ENCODE measurements around the gene BICC1. TPM values are rescaled to one million over a fixed set of nuclear protein-coding genes. Genes with fewer than 3 reads are reported as not detected.

BICC1 gene
- total RNA-seq, 1 donor: 210 TPM

GRCh38 chr10:58576751-58577436, 64.2 kb downstream of the BICC1 start:
- no peaks in the 10 kb centered on the region for H3K36me3 ChIP-seq (ENCODE audit: insufficient read depth, low read length)
- no peaks in the 10 kb centered on the region for H3K27me3 ChIP-seq (ENCODE audit: insufficient read depth, low read length)
- no peak for DNase-seq (ENCODE audit: insufficient read length, low spot score, missing footprints)
- peaks cover 17% of the 10 kb centered on the region for H4K20me1 ChIP-seq (ENCODE audit: insufficient read depth, low read length)
- H3K4me1 ChIP-seq (ENCODE audit: insufficient read depth, low read length): peaks cover 69% of the 10 kb centered on the region
- no peak for TF ChIP-seq CTCF (IDR thresholded peaks at IDR 0.05; ENCODE audit: extremely low read depth, low read depth, low read length)
- peak overlapping the region; percentile 20 for H2AFZ ChIP-seq (ENCODE audit: low read length)
- peak overlapping the region; percentile 65 for H3K27ac ChIP-seq (ENCODE audit: low read depth, low read length)
- H3K4me2 ChIP-seq (ENCODE audit: insufficient read depth, low read length): peak overlapping the region; percentile 51
- peaks cover 93% of the 10 kb centered on the region for H3K79me2 ChIP-seq (ENCODE audit: insufficient read depth, low read length)
- no peaks in the 10 kb centered on the region for H3K9me3 ChIP-seq (ENCODE audit: low read depth, low read length)
- H3K4me3 ChIP-seq (ENCODE audit: insufficient read depth, low read length): peak overlapping the region; percentile 7

- Histone ChIP-seq H3K4me1 (ENCODE audit: insufficient read depth, low read length) (peaks cover 69% of the 10 kb centered on the region), H3K9me3 (ENCODE audit: low read depth, low read length) (no peaks in the 10 kb centered on the region), H2AFZ (ENCODE audit: low read length) (peak overlapping the region; percentile 20), H3K27me3 (ENCODE audit: insufficient read depth, low read length) (no peaks in the 10 kb centered on the region), H3K79me2 (ENCODE audit: insufficient read depth, low read length) (peaks cover 93% of the 10 kb centered on the region), H3K27ac (ENCODE audit: low read depth, low read length) (peak overlapping the region; percentile 65), H4K20me1 (ENCODE audit: insufficient read depth, low read length) (peaks cover 17% of the 10 kb centered on the region), H3K4me3 (ENCODE audit: insufficient read depth, low read length) (no peak overlapping the region), H3K4me2 (ENCODE audit: insufficient read depth, low read length) (peak overlapping the region; percentile 51), H3K36me3 (ENCODE audit: insufficient read depth, low read length) (no peaks in the 10 kb centered on the region)
- no peak for DNase-seq (ENCODE audit: insufficient read length, low spot score, missing footprints)
- TF ChIP-seq CTCF (IDR thresholded peaks at IDR 0.05; ENCODE audit: extremely low read depth, low read depth, low read length): no peak
These were observed 64.7 kb downstream of the BICC1 start for GRCh38 chr10:58577437-58577777.

GRCh38 chr10:58578366-58578765, 65.7 kb downstream of the BICC1 start:
- Histone ChIP-seq H3K4me3 (ENCODE audit: insufficient read depth, low read length) (peak overlapping the region; percentile 14), H3K36me3 (ENCODE audit: insufficient read depth, low read length) (no peaks in the 10 kb centered on the region), H3K4me1 (ENCODE audit: insufficient read depth, low read length) (peaks cover 63% of the 10 kb centered on the region), H3K27me3 (ENCODE audit: insufficient read depth, low read length) (no peaks in the 10 kb centered on the region), H3K9me3 (ENCODE audit: low read depth, low read length) (peaks cover 3% of the 10 kb centered on the region), H3K4me2 (ENCODE audit: insufficient read depth, low read length) (peak overlapping the region; percentile 51), H3K27ac (ENCODE audit: low read depth, low read length) (peak overlapping the region; percentile 65), H4K20me1 (ENCODE audit: insufficient read depth, low read length) (peaks cover 23% of the 10 kb centered on the region), H2AFZ (ENCODE audit: low read length) (no peak overlapping the region), H3K79me2 (ENCODE audit: insufficient read depth, low read length) (peaks cover 93% of the 10 kb centered on the region)
- no peak for TF ChIP-seq CTCF (IDR thresholded peaks at IDR 0.05; ENCODE audit: extremely low read depth, low read depth, low read length)
- DNase-seq (ENCODE audit: insufficient read length, low spot score, missing footprints): no peak

GRCh38 chr10:58579011-58579655, 66.5 kb downstream of the BICC1 start:
- peaks cover 22% of the 10 kb centered on the region for H4K20me1 ChIP-seq (ENCODE audit: insufficient read depth, low read length)
- no peak for DNase-seq (ENCODE audit: insufficient read length, low spot score, missing footprints)
- peak overlapping the region; percentile 65 for H3K27ac ChIP-seq (ENCODE audit: low read depth, low read length)
- H3K27me3 ChIP-seq (ENCODE audit: insufficient read depth, low read length): no peaks in the 10 kb centered on the region
- no peak overlapping the region for H2AFZ ChIP-seq (ENCODE audit: low read length)
- no peaks in the 10 kb centered on the region for H3K36me3 ChIP-seq (ENCODE audit: insufficient read depth, low read length)
- H3K4me3 ChIP-seq (ENCODE audit: insufficient read depth, low read length): no peak overlapping the region
- TF ChIP-seq CTCF (IDR thresholded peaks at IDR 0.05; ENCODE audit: extremely low read depth, low read depth, low read length): no peak
- peaks cover 3% of the 10 kb centered on the region for H3K9me3 ChIP-seq (ENCODE audit: low read depth, low read length)
- peaks cover 55% of the 10 kb centered on the region for H3K4me1 ChIP-seq (ENCODE audit: insufficient read depth, low read length)
- peaks cover 93% of the 10 kb centered on the region for H3K79me2 ChIP-seq (ENCODE audit: insufficient read depth, low read length)
- H3K4me2 ChIP-seq (ENCODE audit: insufficient read depth, low read length): peak overlapping the region; percentile 7

Data from osteoblast (primary cell).